Kidney (tissue), 14 donors: Measurements from ENCODE around the gene SH3BP4. TPM values are rescaled to one million over a fixed set of nuclear protein-coding genes. Genes with fewer than 3 reads are reported as not detected.

Source experiments
- DNase-seq, 5 donors: peaks; one replicate each; pipeline ENCODE4 v3.0.0-alpha.2; 2013 to 2020
- FAIRE-seq: peaks from 2 replicates; lab custom pipeline; 2012; peaks lifted over from hg19 to GRCh38; lab: Jason Lieb, UNC
- H3K27ac ChIP-seq, 2 donors: one replicate each; pipeline ENCODE4 v1.7.0; 2013; ENCODE audit warnings: low read depth in 2 of 2, low read length in 2 of 2, inconsistent platforms in 1 of 2
- H3K27me3 ChIP-seq: one replicate; pipeline ENCODE4 v1.7.1; 2013; ENCODE audit warnings: low read length, inconsistent platforms; ENCODE audit not compliant: control insufficient read depth, insufficient read depth
- H3K36me3 ChIP-seq, 3 donors: one replicate each; pipeline versions ENCODE4 v1.7.0 to v1.7.1; 2013; ENCODE audit warnings: low read length in 3 of 3, control low read depth in 1 of 3, inconsistent platforms in 1 of 3; ENCODE audit not compliant: insufficient read depth in 3 of 3, control insufficient read depth in 2 of 3
- H3K4me1 ChIP-seq, 3 donors: one replicate each; pipeline versions ENCODE4 v1.7.0 to v1.7.1; 2013; ENCODE audit warnings: low read length in 3 of 3, inconsistent platforms in 1 of 3, low read depth in 1 of 3; ENCODE audit not compliant: control insufficient read depth in 2 of 3, insufficient read depth in 2 of 3
- H3K4me3 ChIP-seq, 3 donors: one replicate each; pipeline versions ENCODE4 v1.7.0 to v1.8.1; 2013; ENCODE audit warnings: low read length in 3 of 3, control low read depth in 1 of 3, inconsistent platforms in 1 of 3
- H3K9ac ChIP-seq, 3 donors: one replicate each; pipeline versions ENCODE4 v1.7.0 to v1.7.1; 2013; ENCODE audit warnings: low read length in 3 of 3, control low read depth in 1 of 3, inconsistent platforms in 1 of 3
- H3K9me3 ChIP-seq, 3 donors: one replicate each; pipeline versions ENCODE4 v1.7.0 to v1.7.1; 2013; ENCODE audit warnings: low read length in 3 of 3, control low read depth in 1 of 3, inconsistent platforms in 1 of 3; ENCODE audit not compliant: control insufficient read depth in 2 of 3, insufficient read depth in 1 of 3
- intact Hi-C: fragments of 100-400 bp; cut with DNase I; formaldehyde crosslinking; loops from one replicate; pipeline ENCODE4 v1.11.1; 2022
- polyA plus RNA-seq: library from polyadenylated mRNA; stranded (reverse); fragments of 350-450 nt; fragmentation: Illumina TruSeq; extraction: RNeasy Lipid Tissue Mini Kit (QIAGEN cat#74804); gene quantifications from one replicate; pipeline ENCODE4 v1.2.3, GENCODE V29; 2014; ENCODE audit warnings: low read depth, low replicate concordance; ENCODE audit not compliant: insufficient read depth
- total RNA-seq: library from RNA; stranded (reverse); fragmentation: NEBNext Ultra II Directional; extraction: Animal tissue kit (Norgen Biotek cat#: 25700); gene quantifications from one replicate; pipeline ENCODE4 v1.2.1, GENCODE V29; 2021
- TF ChIP-seq, protein P1 (sequence below): IDR thresholded peaks from 3 replicates; pipeline ENCODE4 v1.5.1; 2012; ENCODE audit warnings: mild to moderate bottlenecking, moderate library complexity, borderline replicate concordance; ENCODE audit not compliant: insufficient read depth; ENCODE audit errors: extremely low read depth
- donor health status: control.
- donor health status: control.
- donor health status: control.
- donor health status: control.
- donor health status: control.
- donor health status: DM: yes; HTN: yes; CAD: no.
- donor health status: Normal renal cell carcinoma (clear cell type).

SH3BP4 gene
- total and polyA plus RNA-seq, 2 donors from 2014 or later = 20.0 to 52.9 TPM

DNA sequence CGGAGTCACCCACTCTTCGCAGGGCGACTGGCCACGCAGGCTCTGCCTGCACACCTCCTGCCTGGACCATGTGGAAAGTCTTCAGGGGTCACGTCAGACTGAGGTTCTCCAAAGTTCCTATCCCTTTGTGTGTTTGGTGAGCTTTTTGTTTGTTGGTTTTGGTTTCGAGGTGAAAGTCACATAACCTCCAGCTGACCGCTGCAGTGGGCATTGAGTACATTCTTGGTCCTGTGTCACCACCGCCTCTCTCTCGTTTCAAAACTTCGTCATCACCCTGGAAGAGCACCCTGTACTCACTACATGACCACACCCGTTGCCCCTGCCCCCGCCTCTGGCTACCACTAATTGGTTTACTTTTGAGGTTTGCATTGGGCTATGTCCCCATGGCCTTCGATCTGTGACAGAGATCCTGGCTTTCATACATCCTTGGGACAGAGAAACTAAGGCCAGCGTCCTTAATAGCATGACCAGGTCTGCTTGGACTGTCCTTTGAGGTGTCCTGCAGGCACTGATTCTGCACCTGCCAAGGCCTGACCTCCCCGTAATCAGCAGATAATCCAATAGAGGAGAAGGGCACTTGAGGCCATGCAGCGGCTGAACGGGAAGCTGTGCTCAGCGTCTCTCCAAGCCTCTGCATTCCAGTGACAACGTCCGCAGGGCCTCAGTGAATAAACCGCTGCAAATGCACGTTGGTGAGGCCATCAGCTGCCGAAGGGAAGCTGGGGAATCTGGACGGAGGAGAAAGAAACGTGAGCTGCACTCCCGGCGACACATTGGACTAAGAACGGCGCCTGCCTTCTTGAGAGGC is 46.8 kb downstream of the SH3BP4 start:
- no peak overlapping the region for H3K4me3 ChIP-seq
- H3K36me3 ChIP-seq = peaks cover 0 to 3% (median 0%) of the 10 kb centered on the region in 3 donors
- TF ChIP-seq, protein P1, sequence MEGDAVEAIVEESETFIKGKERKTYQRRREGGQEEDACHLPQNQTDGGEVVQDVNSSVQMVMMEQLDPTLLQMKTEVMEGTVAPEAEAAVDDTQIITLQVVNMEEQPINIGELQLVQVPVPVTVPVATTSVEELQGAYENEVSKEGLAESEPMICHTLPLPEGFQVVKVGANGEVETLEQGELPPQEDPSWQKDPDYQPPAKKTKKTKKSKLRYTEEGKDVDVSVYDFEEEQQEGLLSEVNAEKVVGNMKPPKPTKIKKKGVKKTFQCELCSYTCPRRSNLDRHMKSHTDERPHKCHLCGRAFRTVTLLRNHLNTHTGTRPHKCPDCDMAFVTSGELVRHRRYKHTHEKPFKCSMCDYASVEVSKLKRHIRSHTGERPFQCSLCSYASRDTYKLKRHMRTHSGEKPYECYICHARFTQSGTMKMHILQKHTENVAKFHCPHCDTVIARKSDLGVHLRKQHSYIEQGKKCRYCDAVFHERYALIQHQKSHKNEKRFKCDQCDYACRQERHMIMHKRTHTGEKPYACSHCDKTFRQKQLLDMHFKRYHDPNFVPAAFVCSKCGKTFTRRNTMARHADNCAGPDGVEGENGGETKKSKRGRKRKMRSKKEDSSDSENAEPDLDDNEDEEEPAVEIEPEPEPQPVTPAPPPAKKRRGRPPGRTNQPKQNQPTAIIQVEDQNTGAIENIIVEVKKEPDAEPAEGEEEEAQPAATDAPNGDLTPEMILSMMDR = no peak
- peaks cover 0 to 16% (median 5%) of the 10 kb centered on the region in 3 donors for H3K4me1 ChIP-seq
- H3K9ac ChIP-seq = no peak overlapping the region
- no peaks in the 10 kb centered on the region for H3K27me3 ChIP-seq
- H3K9me3 ChIP-seq = no peaks in the 10 kb centered on the region
- DNase-seq (peak in 2 of 5 donors; percentile 31 to 54), FAIRE-seq (no peak)
- intact Hi-C loops = no loop called here
- peak overlapping the region in 1 of 2 donors; percentile 23 for H3K27ac ChIP-seq

DNA sequence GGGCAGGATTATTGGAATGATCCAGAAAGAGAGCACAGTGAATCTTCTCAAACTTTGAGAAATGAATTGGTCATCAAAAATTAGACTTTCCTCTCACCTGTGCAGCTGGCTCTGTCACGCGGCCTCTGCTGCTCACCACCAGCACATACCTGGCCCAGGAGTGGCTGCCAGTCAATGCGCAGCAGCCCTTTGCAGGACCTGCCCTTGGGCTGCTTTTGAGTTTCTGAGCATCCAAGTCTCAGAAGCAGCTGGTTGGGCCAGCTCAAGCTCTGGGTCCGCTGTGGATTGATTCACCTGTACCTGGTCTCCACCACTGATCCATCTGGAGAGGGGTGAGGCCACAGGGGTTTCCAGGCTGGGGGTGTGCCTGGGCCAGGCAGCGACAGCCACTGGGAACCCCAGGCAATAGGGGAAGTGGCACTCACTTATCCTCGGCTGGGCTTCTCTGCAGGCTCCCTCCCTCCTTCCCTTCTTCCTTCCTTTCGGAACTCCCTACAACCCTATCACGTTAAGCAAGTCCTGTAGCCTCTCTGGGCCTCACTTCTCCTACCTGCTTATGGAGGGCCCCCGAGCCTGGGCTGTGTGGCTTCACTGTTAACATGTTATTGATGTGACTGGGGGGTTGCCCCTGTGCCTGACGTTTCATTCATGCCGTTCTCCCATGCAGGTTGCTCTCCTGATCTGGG is 48.1 kb downstream of the SH3BP4 start:
- H3K4me1 ChIP-seq = peaks cover 0 to 18% (median 5%) of the 10 kb centered on the region in 3 donors
- H3K4me3 ChIP-seq = no peak overlapping the region
- DNase-seq (peak in 1 of 5 donors; percentile 71), FAIRE-seq (no peak)
- H3K27ac ChIP-seq = peak overlapping the region in 1 of 2 donors; percentile 51
- intact Hi-C loops = no loop called here
- TF ChIP-seq, protein P1 = no peak
- H3K36me3 ChIP-seq = peaks cover 0 to 3% (median 0%) of the 10 kb centered on the region in 3 donors
- no peak overlapping the region for H3K9ac ChIP-seq
- H3K27me3 ChIP-seq = no peaks in the 10 kb centered on the region
- H3K9me3 ChIP-seq = no peaks in the 10 kb centered on the region

DNA sequence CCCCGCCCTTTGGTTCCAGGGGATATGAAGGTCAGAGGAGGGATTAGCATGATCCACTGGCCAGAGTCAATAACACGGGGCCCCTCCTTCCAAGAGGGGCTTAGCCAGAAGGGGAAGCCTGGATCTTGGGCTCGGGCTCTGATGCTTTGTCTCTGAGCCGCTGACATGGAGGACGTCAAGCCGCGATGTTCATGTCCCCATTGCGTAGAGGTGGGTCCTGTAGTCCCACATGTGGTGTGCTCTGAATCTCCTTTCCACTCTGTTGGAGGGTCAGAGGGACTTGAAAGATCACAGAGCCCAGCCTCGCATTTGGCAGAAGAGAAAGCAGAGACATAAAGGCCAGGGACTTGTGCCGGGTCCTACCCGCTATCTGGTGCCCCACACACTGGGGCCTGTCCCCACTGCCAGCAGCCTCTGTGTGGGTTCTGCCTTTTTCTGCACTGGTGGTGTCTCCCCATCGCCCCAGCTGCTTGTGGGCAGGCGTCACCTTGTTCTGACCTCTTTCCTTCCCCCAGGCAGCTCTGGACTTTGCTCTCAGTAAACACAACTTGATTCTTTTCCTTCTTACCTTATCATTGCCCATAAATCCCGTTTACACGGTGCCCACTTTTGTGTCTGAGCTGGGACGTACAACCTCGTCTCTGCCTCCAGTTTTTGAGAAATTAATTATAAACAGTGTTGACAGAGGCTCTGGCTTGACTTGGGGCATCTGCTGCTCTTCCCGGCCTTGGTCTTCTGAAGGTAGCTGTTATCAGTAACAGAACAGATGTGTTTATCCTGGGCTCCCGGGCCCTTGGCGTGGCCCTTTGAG is 48.8 kb downstream of the SH3BP4 start:
- H3K27me3 ChIP-seq = no peaks in the 10 kb centered on the region
- peak in 1 of 5 donors; percentile 29 for DNase-seq
- H3K9me3 ChIP-seq = no peaks in the 10 kb centered on the region
- no peak overlapping the region for H3K4me3 ChIP-seq
- no peak overlapping the region for H3K9ac ChIP-seq
- TF ChIP-seq, protein P1 = no peak
- FAIRE-seq = no peak
- peak overlapping the region in 1 of 2 donors; percentile 51 for H3K27ac ChIP-seq
- peaks cover 0 to 21% (median 8%) of the 10 kb centered on the region in 3 donors for H3K4me1 ChIP-seq
- intact Hi-C loops = no loop called here
- peaks cover 0 to 3% (median 0%) of the 10 kb centered on the region in 3 donors for H3K36me3 ChIP-seq
